Mammary epithelial cell (primary cell): ENCODE results near the gene ZNF222.

Source experiments
- CTCF ChIP-seq, 2 donors: IDR thresholded peaks in 1 of 2; conservative IDR thresholded peaks in 1 of 2; 2 replicates each; pipeline ENCODE4 v1.5.1; 2011 to 2012; ENCODE audit warnings: inconsistent platforms in 2 of 2, low read length in 2 of 2, mild to moderate bottlenecking in 2 of 2, control low read depth in 1 of 2, low read depth in 1 of 2; ENCODE audit not compliant: insufficient read depth in 1 of 2; ENCODE audit errors: extremely low read depth in 1 of 2
- EZH2 ChIP-seq: IDR thresholded peaks from 2 replicates; pipeline ENCODE4 v1.6.1; 2012; ENCODE audit warnings: low read length, inconsistent platforms, borderline replicate concordance

GRCh38 chr19:44032001-44032610 is 6.9 kb downstream of the ZNF222 start:
- TF ChIP-seq CTCF (conservative IDR thresholded peaks at IDR 0.05 in 1 of 2, IDR thresholded peaks at IDR 0.05 in 1 of 2; ENCODE audit: extremely low read depth in 1 of 2, insufficient read depth in 1 of 2, low read depth in 1 of 2, low read length in 2 of 2) (no peak), EZH2 (no peak)
